ENCODE results near the gene PIK3R6. TPM values are rescaled to one million over a fixed set of nuclear protein-coding genes. Genes with fewer than 3 reads are reported as not detected.
A peak's percentile ranks its signal among the peaks of the same experiment; 100 is the strongest.

PIK3R6 gene
- total RNA-seq, 2 experiments from 2014 or later = 6.2 to 7.1 TPM

- H3K4me1 Mint-ChIP-seq = peaks cover 18% of the 10 kb centered on the region
- ChIA-PET CTCF (no interaction called here), POLR2A (no interaction called here)
- no peak overlapping the region for H3K27ac Mint-ChIP-seq
- DNase-seq = no peak
- H3K4me3 Mint-ChIP-seq = no peak overlapping the region
- H3K36me3 Mint-ChIP-seq (ENCODE audit: low read depth) = peaks cover 21% of the 10 kb centered on the region
- H3K9me3 Mint-ChIP-seq = no peaks in the 10 kb centered on the region
- H3K27me3 Mint-ChIP-seq = no peaks in the 10 kb centered on the region
Observed at GRCh38 chr17:8851600-8851999, 15.9 kb downstream of the PIK3R6 start.

GRCh38 chr17:8849311-8850041, 18.0 kb downstream of the PIK3R6 start:
- H3K36me3 Mint-ChIP-seq (ENCODE audit: low read depth) = peaks cover 31% of the 10 kb centered on the region
- POLR2A ChIA-PET = no interaction called here
- CTCF ChIA-PET = interaction anchor here (0.6 kb wide), 1 partner anchor 153 kb away, joined by 3 read pairs; no protein-coding TSS in a partner anchor
- no peak overlapping the region for H3K27ac Mint-ChIP-seq
- no peak for DNase-seq
- peaks cover 6% of the 10 kb centered on the region for H3K9me3 Mint-ChIP-seq
- no peak overlapping the region for H3K4me3 Mint-ChIP-seq
- peaks cover 7% of the 10 kb centered on the region for H3K4me1 Mint-ChIP-seq
- no peaks in the 10 kb centered on the region for H3K27me3 Mint-ChIP-seq

- peaks cover 31% of the 10 kb centered on the region for H3K36me3 Mint-ChIP-seq (ENCODE audit: low read depth)
- no peak for DNase-seq
- H3K27ac Mint-ChIP-seq = no peak overlapping the region
- H3K27me3 Mint-ChIP-seq = no peaks in the 10 kb centered on the region
- CTCF ChIA-PET = no interaction called here
- peaks cover 6% of the 10 kb centered on the region for H3K9me3 Mint-ChIP-seq
- H3K4me3 Mint-ChIP-seq = no peak overlapping the region
- POLR2A ChIA-PET = no interaction called here
- H3K4me1 Mint-ChIP-seq = peaks cover 14% of the 10 kb centered on the region
Observed at GRCh38 chr17:8847891-8848290, 19.6 kb downstream of the PIK3R6 start.

- H3K4me3 Mint-ChIP-seq = no peak overlapping the region
- DNase-seq = no peak
- peaks cover 14% of the 10 kb centered on the region for H3K4me1 Mint-ChIP-seq
- no peak overlapping the region for H3K27ac Mint-ChIP-seq
- H3K9me3 Mint-ChIP-seq = peaks cover 6% of the 10 kb centered on the region
- peaks cover 31% of the 10 kb centered on the region for H3K36me3 Mint-ChIP-seq (ENCODE audit: low read depth)
- ChIA-PET POLR2A (no interaction called here), CTCF (no interaction called here)
- H3K27me3 Mint-ChIP-seq = no peaks in the 10 kb centered on the region
Observed at GRCh38 chr17:8846768-8847211, 20.7 kb downstream of the PIK3R6 start.

GRCh38 chr17:8844229-8845218, 22.9 kb downstream of the PIK3R6 start:
- H3K4me3 Mint-ChIP-seq = no peak overlapping the region
- no peak overlapping the region for H3K27ac Mint-ChIP-seq
- ChIA-PET POLR2A (no interaction called here), CTCF (interaction anchor here (1.1 to 1.5 kb wide), 3 partner anchors 9 to 153 kb away, joined by 3 read pairs; no protein-coding TSS in a partner anchor)
- no peak for DNase-seq
- peaks cover 10% of the 10 kb centered on the region for H3K4me1 Mint-ChIP-seq
- peaks cover 6% of the 10 kb centered on the region for H3K9me3 Mint-ChIP-seq
- no peaks in the 10 kb centered on the region for H3K27me3 Mint-ChIP-seq
- H3K36me3 Mint-ChIP-seq (ENCODE audit: low read depth) = peaks cover 27% of the 10 kb centered on the region

- Mint-ChIP-seq H3K4me3 (no peak overlapping the region), H3K27ac (peak overlapping the region; percentile 68), H3K9me3 (peaks cover 6% of the 10 kb centered on the region), H3K4me1 (peaks cover 8% of the 10 kb centered on the region), H3K27me3 (no peaks in the 10 kb centered on the region), H3K36me3 (ENCODE audit: low read depth) (peaks cover 22% of the 10 kb centered on the region)
- ChIA-PET CTCF (interaction anchor here (1.3 kb wide), 1 partner anchor 10 kb away, joined by 3 read pairs; no protein-coding TSS in a partner anchor), POLR2A (no interaction called here)
- DNase-seq = no peak
Observed at GRCh38 chr17:8843344-8843743, 24.1 kb downstream of the PIK3R6 start.

GRCh38 chr17:8841844-8842243, 25.6 kb downstream of the PIK3R6 start:
- Mint-ChIP-seq H3K4me3 (no peak overlapping the region), H3K27me3 (no peaks in the 10 kb centered on the region), H3K36me3 (ENCODE audit: low read depth) (peaks cover 14% of the 10 kb centered on the region), H3K4me1 (peaks cover 6% of the 10 kb centered on the region), H3K27ac (no peak overlapping the region), H3K9me3 (peaks cover 6% of the 10 kb centered on the region)
- no peak for DNase-seq
- ChIA-PET CTCF (no interaction called here), POLR2A (no interaction called here)

GRCh38 chr17:8839410-8839935, 28.0 kb downstream of the PIK3R6 start:
- no peak overlapping the region for H3K4me3 Mint-ChIP-seq

GRCh38 chr17:8838551-8839095, 28.9 kb downstream of the PIK3R6 start:
- ChIA-PET POLR2A (no interaction called here), CTCF (no interaction called here)
- no peak for DNase-seq
- Mint-ChIP-seq H3K4me3 (no peak overlapping the region), H3K4me1 (peaks cover 5% of the 10 kb centered on the region), H3K27me3 (no peaks in the 10 kb centered on the region), H3K9me3 (no peaks in the 10 kb centered on the region), H3K36me3 (ENCODE audit: low read depth) (peaks cover 7% of the 10 kb centered on the region), H3K27ac (no peak overlapping the region)

More at GRCh38 chr17:8839410-8839935, 28.0 kb downstream of the PIK3R6 start:
- DNase-seq = no peak
- Mint-ChIP-seq H3K36me3 (ENCODE audit: low read depth) (peaks cover 5% of the 10 kb centered on the region), H3K9me3 (no peaks in the 10 kb centered on the region), H3K4me1 (peaks cover 6% of the 10 kb centered on the region), H3K27ac (no peak overlapping the region), H3K27me3 (no peaks in the 10 kb centered on the region)
- CTCF ChIA-PET = no interaction called here
- POLR2A ChIA-PET = no interaction called here

GRCh38 chr17:8837563-8838075, 29.9 kb downstream of the PIK3R6 start:
- no peaks in the 10 kb centered on the region for H3K9me3 Mint-ChIP-seq
- H3K4me3 Mint-ChIP-seq = no peak overlapping the region
- POLR2A ChIA-PET = no interaction called here
- DNase-seq = no peak
- CTCF ChIA-PET = no interaction called here
- peaks cover 7% of the 10 kb centered on the region for H3K36me3 Mint-ChIP-seq (ENCODE audit: low read depth)
- no peaks in the 10 kb centered on the region for H3K4me1 Mint-ChIP-seq
- no peaks in the 10 kb centered on the region for H3K27me3 Mint-ChIP-seq
- H3K27ac Mint-ChIP-seq = no peak overlapping the region

- POLR2A ChIA-PET = no interaction called here
- Mint-ChIP-seq H3K27me3 (no peaks in the 10 kb centered on the region), H3K4me1 (no peaks in the 10 kb centered on the region), H3K27ac (no peak overlapping the region), H3K36me3 (ENCODE audit: low read depth) (peaks cover 6% of the 10 kb centered on the region), H3K4me3 (no peak overlapping the region), H3K9me3 (no peaks in the 10 kb centered on the region)
- CTCF ChIA-PET = no interaction called here
- DNase-seq = no peak
Observed at GRCh38 chr17:8836821-8837562, 30.5 kb downstream of the PIK3R6 start.

- no peak overlapping the region for H3K27ac Mint-ChIP-seq
- H3K9me3 Mint-ChIP-seq = no peaks in the 10 kb centered on the region
- H3K27me3 Mint-ChIP-seq = no peaks in the 10 kb centered on the region
- H3K4me1 Mint-ChIP-seq = no peaks in the 10 kb centered on the region
- DNase-seq = no peak
- CTCF ChIA-PET = interaction anchor here (1.1 kb wide), 1 partner anchor 9 kb away, joined by 3 read pairs; no protein-coding TSS in a partner anchor
- POLR2A ChIA-PET = no interaction called here
- peaks cover 4% of the 10 kb centered on the region for H3K36me3 Mint-ChIP-seq (ENCODE audit: low read depth)
- H3K4me3 Mint-ChIP-seq = no peak overlapping the region
Observed at GRCh38 chr17:8835631-8836364, 31.7 kb downstream of the PIK3R6 start.
